AG08396 (cell line): Measurements from ENCODE around the gene SLC29A3.
A peak's percentile ranks its signal among the peaks of the same experiment; 100 is the strongest.

Source experiments
- DNase-seq: peaks from one replicate; pipeline ENCODE4 v3.0.0; 2012; ENCODE audit warnings: low spot score, mixed read lengths

SLC29A3 gene

DNA sequence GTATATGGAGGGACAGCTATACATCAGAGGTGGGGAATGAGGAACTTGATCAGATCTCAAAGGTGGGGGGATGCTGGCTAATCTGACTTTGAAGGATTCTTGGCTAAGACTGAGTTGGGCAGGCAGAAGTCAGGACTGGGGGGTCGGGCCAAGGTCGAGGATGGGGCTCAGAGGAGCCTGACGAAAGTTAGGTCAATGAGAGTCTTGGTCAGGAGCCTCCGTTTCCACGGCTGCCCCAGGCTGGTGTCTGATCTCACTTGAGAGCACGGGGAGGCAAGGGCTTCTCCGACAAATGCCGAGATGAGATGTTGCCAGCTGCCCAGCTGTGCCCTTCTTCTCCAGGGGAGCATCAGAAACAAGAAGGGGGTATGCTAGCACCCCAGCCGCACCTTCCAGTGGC lies 5.7 kb downstream of the SLC29A3 start:
- DNase-seq, result no peak

GRCh38 chr10:71325267-71325666 lies 6.2 kb downstream of the SLC29A3 start:
- no peak for DNase-seq

DNA sequence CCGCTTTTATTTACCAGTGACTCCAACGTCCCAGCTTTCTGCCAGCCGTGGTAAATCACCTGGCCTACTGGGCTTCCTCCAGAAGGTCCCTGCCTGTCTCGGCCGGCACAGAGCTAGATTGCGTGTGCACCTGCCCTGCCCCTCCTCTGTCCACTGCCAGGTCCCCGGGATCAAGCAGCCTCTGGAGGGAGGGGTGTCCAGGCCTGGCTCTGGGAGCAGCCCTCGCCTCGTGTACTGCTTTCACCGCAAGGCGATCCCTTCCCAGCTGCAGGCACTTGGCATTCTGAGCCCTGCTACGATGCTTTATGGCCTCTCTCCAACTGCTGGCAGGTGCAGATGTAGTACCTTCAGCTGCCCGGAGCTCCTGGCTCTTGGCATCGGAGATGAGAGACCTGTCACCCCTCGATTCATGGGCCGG lies 7.4 kb downstream of the SLC29A3 start:
- DNase-seq, result no peak

- no peak for DNase-seq
Measured at GRCh38 chr10:71330789-71331404, 11.8 kb downstream of the SLC29A3 start.

GRCh38 chr10:71331736-71332135 lies 12.7 kb downstream of the SLC29A3 start:
- no peak for DNase-seq

DNA sequence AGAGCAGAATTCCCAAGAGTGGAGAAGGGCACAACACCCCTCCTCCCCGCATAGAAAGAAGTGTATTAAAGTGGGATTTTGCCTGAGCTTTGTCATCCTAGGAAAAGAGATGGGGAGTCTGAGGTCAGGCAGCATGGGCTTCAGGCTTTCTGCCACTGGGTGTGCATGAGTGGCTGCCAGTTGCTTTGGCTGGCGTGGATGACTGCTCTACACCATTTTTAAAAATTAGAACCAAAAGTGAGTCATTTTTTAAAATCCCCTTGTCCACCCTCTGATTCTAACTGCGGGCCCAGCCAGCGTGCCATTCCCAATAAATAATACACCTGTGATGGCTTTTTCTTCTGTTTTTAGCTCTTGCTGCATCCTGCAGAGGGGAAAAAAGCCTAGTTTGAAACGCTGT lies 13.4 kb downstream of the SLC29A3 start:
- no peak for DNase-seq

DNA sequence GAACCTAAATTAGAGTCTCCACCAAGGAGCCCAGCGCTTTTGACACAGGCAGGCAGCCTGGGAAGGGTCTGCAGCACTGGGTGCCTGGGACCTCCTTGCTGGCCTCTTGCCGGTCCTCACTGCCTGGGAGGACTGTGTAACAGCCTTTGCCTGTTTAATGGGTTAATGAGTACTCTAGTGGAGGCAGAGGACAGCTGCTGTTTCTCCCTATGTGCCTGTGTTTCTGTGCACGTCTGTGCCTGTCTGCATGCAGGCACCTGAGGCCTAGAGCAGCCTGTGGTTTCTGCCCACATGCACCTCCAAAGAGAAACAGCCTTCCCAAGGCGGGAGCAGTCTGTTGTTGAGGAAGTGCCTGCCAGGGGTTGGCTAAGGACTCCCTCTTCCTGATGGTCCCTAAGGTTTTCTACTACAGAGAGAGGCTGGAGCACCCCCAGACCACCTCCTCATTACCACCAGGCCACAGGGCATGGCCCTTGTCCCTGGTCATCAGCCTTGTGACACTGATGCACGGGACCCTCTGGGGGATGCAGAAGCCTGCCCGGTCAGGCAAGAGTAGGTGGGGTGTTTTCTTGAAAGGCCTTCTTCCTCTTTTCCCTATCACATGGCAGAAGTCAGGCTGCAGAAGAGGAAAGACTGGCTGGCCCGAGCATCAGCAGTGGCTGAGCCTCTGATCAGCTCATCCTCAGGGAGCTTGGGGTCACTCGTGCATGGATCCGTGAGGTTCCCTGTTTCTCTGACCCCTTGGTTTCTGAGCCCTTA lies 14.2 kb downstream of the SLC29A3 start:
- DNase-seq, result no peak

DNA sequence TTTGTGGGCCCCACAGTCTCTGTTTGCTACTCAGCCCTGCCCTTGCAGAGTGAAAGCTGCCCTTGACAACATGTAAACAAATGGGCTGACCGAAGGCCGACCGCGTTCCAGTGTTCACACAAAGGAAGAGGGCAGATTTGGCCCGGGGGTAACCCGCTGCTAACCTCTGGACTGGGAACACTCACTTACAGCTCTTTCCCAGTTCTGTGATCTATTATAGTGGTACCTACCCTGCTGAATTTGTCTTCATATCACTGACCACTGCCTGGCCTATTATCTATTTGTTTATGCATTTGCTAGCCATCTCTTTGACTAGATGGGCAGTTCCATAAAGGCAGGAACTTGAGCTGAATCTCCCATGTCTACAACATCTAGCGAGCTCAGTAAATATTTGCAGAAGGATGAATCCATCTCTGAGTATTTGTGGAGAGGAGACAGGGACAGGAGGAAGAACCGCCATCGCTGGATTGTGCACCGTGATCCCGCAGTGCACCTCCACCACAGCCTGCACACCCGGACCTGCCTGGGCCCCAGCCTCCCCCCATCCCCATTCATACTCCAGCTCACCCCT lies 15.2 kb downstream of the SLC29A3 start:
- DNase-seq, result no peak

DNA sequence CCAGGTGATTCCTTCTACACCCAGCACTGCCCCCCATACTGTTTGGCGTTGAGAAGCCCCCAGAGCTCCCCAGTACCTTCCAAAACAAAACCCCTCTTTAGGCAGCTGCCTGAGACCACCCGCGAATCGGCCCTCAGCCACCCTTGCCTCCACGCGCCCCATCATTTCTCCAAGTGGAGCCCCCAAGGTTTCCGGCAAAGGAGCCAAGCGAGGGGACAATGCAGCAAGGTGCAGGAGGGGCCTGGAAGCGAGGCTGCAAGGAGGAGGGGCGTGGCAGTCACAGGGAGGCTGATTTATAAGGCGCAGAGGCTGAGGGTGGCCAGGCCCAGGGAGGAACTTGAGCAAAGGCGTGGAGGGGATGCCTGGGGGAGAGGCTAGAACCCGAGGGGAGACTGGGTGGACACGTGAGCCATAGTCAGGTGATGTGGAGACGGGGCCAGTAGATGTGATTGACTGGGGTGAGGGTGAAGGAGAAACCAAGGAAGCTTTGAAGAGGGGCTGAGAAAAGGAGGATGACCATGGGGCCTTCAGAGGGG lies 16.2 kb downstream of the SLC29A3 start:
- DNase-seq, result no peak

DNA sequence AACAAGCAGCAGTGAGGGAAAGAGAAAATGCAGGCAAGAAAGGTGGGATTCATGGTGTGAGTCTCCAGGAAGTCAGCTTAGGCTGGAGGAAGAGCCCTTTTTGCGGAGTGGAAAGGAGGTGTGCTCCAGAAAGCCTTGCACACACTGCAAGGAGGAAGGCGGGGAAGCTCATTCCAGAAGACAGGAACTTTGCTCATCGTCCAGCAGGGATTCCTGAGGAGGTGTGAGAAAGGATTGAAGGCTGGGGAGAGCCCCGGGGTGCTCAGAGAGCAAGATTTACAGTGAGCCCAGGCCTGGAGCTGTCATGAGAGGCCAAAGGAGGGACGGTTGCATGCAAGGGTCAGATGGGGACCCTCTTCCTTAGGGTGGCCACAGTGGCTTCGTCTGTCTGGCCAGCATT lies 17.6 kb downstream of the SLC29A3 start:
- no peak for DNase-seq

DNA sequence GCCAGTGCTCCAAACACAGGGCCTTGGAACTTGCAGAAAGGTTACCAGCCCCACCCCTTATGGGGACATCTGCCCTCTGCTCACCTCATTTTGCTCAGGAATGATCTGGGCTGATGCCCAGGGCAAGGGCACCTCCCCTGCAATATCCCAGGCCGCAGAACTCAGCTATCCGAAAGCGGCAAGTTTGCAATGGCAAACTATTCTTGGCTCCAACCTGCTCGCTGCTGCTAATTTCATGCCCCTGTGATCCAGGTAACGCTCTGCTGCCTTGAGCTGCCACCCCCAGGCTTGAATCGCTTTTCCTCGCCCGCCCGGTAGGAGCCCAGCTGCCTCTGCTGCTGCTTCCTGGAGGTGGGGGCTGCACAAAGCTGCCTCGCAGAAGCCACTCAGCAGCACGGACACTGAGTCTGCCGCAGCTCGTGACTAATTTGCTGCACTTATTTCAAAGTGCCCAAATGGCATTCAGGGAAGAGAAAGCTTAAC lies 18.2 kb downstream of the SLC29A3 start:
- DNase-seq, result no peak

DNA sequence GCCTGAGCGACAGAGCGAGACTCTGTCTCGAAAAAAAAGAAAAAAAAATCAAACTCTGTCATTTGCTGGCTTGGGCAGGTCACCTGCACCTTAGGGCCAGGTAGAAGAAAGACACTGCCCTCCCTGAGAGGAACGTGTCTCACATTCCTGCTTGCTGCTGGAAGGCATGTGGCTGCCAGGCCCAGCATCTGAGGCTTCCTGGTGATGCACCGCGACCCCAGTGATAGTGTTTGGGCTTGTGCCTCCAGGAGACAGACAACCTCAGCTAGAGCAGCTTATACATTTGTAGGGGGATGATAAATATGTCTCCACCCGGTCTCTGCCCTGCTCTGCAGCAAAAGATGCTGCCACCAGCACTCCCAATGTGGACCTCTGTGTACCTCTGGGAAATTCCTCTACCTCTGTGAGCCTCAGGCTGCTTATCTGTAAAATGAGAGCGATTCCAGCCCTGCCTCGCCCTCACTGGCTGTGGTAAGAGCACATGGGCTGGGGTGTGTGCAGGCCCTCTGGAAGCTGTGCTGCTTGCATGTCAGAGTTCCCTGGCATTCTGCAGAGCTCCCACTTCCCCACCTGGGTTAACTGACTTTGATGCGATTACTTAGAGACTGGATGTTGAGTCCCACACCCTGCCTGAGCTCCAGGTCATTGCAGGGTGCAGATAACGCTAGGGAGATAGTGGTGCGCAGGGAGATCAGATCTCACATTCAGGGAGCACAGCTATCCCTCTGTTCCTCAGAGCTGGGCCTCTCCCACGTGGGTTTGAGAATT lies 19.9 kb downstream of the SLC29A3 start:
- DNase-seq, result no peak

DNA sequence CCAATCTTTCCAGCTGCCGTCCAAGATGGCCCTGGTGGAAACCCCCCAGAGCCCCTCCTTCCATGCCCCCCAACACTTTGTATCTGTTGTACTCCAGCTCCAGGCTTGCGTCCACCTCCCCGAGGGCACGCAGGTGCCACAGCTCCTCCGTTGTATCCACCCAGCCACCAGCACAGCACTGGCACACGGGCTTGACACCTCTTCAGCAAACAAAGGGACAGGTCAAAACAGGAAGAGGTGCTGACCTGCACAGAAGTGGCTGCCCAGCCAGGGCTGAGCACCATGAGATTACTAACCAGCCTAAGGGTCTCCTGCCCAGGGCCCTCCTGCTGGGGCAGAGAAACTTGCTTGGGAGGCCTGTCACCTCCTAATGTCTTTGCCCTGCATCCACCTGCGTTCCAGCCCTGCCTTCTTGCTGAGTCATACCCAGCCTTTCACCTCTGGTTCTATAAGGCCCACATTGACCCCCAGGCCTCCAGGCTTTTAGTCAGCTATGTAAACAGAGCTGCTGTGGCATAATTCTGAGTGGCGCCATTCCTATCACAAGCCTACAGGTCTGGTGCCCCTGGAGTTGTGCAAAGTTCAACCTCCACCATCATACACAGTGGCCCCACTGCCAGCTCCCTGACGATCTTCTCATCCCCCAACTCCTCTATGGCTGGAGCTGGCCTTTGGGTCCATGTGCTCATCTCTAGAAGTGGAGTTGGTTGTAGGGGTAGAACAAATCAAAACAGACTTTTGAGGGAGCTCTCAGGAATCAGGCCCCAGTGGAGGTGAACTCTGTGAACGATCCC lies 20.9 kb downstream of the SLC29A3 start:
- no peak for DNase-seq

GRCh38 chr10:71342573-71343391 lies 23.7 kb downstream of the SLC29A3 start:
- no peak for DNase-seq

GRCh38 chr10:71343392-71343773 lies 24.3 kb downstream of the SLC29A3 start:
- peak; percentile 16 for DNase-seq

- DNase-seq, result no peak
Measured at GRCh38 chr10:71344154-71344925, 25.3 kb downstream of the SLC29A3 start.

GRCh38 chr10:71344993-71345480 lies 26.0 kb downstream of the SLC29A3 start:
- no peak for DNase-seq

DNA sequence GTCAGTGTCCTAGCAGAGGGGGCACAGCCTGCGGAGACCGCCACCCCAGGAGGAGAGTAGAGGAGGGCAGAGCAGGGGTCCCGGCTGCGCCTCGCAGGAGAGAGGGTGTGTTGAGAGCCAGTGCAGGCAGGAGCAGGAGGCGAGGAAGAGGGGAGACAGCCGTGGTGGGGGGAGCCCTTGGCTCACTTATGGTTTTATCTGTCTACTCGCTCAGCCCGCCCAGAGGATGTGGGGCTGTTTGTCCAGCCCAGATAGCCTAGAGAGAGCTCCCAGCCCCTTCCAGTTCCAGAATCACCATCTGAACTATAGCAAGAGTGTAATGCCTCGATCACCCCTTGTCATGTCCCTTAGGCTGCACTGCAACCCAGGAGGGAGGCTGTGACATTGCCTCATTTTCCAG lies 26.6 kb downstream of the SLC29A3 start:
- no peak for DNase-seq

GRCh38 chr10:71346731-71347130 lies 27.7 kb downstream of the SLC29A3 start:
- no peak for DNase-seq
